PC-9 (cell line): ENCODE data around the gene TMEM94.

Source experiments
- CTCF ChIP-seq: fragments of 200-600 bp; sonication (generic); conservative IDR thresholded peaks from 2 replicates; pipeline ENCODE4 v1.6.1; 2017; ENCODE audit warnings: mixed run types, antibody characterized with exemption, mild to moderate bottlenecking, moderate library complexity
- EZH2 ChIP-seq: fragments of 200-600 bp; sonication (generic); IDR thresholded peaks from 2 replicates; pipeline ENCODE4 v1.8.0; 2017; ENCODE audit warnings: antibody characterized with exemption, low read depth

- no peak for TF ChIP-seq CTCF
- TF ChIP-seq EZH2: no peak
These were observed 38.0 kb downstream of the TMEM94 start for GRCh38 chr17:75494326-75494877.
